ENCODE measurements around the gene CD151.

CD151 gene

DNA sequence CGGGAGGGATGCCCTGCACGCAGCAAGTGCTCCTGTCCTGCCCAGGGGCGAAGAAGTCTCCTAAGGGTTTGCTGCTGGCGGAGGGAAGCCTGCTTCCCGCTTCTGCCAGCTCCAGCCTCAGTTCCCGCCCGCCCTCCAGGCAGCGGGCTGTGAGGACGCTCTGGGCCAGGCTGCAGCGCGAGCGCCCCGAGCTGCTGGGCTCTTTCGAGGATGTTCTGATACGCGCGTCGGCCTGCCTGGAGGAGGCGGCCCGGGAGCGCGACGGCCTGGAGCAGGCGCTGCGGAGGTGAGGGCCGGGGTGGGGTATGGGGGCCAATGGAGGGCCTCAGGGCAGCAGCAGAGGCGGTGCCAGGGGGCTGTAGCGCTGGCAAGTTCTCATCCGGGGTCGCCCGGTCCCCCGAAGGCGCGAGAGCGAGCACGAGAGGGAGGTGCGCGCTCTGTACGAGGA lies 2.9 kb upstream of the CD151 start:
- DNase-seq = no peak

- DNase-seq = no peak
Observed at GRCh38 chr11:830295-831117, 2.2 kb upstream of the CD151 start.

DNA sequence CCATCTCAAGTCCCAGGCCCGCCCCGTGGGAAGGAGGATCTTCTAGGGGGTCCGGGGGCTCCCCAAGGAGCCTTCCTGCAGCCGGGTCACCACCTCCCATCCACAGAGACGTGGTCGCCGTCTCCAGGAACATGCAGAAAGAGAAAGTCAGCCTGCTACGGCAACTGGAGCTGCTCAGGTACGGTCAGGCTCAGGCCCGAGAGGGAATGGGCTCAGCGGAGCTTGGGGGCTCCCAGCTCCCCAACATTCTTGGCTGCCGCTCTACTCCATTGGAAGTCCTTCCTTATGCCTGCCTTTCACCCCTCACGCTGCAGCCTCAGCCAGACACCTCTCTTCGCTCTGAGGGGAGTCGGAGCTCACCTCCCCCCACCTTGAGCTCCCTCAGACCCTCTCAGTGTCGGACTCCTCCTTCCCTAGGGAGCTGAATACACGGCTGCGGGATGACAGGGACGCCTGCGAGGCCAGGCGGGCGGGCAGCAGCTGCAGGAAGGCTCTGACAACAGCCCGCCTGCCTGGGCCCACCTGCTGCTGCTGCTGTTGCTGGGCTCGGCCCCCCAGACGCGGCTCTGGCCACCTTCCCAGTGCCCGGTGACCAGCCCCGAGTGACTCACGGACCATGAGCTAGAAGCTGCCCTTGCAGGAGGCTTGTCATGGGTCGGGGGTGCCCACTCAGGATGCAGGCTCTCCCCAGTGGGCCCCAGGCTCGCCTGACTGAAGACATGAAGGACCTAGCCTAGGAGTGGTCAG lies 1.5 kb upstream of the CD151 start:
- no peak for DNase-seq

- DNase-seq = no peak
Observed at GRCh38 chr11:831961-832528, 707 bp upstream of the CD151 start.

GRCh38 chr11:833114-833791 lies 501 bp downstream of the CD151 start:
- no peak for DNase-seq

DNA sequence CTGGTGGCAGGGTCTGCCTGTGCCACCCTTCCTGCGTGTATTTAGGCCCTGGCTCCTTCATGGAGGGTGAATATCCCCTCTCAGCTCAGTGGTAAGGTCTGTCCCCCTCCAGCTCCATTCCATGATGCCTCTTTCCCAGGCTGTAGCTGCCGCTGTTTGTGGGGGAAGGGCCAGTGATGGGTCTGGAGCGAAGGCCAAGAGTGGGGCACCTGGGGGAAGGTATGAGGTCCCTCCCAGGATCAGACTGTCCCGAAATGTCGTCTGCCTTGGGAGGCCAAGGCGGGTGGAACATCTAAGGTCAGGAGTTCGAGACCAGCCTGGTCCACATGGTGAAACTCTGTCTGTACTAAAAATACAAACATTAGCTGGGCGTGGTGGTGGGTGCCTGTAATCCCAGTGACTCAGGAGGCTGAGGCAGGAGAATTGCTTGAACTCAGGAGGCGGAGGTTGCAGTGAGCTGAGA lies 1.1 kb downstream of the CD151 start:
- DNase-seq = no peak

DNA sequence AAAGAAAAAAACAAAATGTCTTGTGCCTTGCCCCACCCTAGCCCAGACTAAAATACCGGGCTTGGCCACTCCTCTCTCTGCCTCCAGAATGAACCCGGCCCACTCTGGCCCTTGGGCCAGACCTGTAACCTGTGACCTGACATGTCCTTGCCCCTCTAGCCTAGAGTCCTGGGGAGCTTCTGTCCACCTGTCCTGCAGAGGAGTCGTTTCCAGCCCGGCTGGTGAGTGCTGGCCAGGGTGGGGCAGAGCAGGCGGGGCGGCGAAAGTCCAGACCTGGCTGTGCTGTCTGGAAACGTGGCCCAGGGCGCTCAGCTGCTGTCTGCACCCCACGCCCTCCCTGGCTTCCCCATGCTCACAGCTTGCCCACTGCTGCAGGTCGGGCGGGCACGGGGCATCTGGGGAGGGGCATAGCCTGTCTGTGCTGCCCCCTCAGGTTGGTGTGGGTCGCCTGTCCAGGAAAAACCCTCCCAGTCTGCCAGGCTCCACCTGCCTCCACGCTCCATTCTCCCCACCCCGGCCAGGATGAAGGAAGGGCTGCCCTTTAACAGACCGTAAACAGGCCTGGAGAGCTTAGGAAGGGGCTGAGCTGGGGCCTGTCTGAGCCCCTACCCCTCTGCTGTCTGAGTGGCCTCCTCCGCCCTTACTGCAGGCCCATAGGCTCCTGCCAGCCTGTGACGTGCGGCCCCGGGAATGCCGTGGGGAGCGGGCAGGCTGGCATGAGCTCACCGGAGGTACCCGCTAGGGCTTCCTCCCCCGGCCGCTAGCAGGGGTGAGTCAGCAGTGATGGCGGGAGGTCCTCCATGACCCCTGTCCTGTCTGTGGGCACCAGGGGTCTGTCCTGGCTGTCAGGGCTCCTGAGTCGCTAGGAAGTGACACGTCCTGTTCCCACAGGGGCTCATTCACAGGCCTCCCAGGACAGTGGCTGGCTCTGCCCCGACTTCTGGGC lies 1.9 kb downstream of the CD151 start:
- DNase-seq = no peak

- no peak for DNase-seq
Observed at GRCh38 chr11:836274-836673, 3.5 kb downstream of the CD151 start.

DNA sequence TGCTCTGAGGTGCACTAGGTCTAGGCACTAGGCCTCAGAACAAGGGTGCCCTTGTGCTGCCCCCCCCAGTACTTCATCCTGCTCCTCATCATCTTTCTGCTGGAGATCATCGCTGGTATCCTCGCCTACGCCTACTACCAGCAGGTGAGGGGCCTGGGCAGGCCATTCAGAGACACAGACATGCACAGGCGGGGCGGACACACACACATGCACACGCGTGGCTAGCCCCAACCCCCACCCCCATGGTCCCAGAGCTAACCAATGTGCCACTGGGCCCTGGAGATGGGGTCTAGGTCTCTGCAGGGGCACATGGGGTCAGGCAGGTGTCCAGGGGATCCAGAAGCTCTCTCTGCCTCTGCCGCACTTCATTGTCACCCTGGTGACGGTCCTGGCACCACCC lies 3.9 kb downstream of the CD151 start:
- no peak for DNase-seq

DNA sequence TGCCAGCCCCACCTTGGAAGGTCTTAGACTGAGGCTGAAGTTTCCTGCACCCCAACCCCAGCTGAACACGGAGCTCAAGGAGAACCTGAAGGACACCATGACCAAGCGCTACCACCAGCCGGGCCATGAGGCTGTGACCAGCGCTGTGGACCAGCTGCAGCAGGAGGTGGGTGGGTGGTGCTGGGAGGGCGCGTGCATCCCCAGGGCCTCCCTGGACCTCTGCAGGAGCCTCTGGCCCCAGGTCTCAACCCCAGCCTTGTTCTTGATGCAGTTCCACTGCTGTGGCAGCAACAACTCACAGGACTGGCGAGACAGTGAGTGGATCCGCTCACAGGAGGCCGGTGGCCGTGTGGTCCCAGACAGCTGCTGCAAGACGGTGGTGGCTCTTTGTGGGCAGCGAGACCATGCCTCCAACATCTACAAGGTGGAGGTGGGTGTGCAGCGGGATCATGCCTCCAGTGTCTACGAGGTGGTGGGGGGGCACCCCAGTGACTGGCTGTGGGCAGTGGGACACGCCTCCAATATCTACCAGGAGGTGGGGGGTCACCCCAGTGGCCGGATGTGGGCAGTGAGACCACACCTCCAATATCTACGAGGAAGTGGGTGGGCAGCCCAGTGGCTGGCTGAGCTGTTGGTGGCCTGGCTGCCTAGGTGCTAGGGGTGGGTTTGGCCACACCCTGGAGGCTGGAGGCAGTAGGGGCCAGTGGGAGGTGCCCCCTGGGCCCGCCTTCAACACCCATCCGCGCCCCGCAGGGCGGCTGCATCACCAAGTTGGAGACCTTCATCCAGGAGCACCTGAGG lies 4.6 kb downstream of the CD151 start:
- no peak for DNase-seq

GRCh38 chr11:837990-838307 lies 5.2 kb downstream of the CD151 start:
- DNase-seq = no peak

DNA sequence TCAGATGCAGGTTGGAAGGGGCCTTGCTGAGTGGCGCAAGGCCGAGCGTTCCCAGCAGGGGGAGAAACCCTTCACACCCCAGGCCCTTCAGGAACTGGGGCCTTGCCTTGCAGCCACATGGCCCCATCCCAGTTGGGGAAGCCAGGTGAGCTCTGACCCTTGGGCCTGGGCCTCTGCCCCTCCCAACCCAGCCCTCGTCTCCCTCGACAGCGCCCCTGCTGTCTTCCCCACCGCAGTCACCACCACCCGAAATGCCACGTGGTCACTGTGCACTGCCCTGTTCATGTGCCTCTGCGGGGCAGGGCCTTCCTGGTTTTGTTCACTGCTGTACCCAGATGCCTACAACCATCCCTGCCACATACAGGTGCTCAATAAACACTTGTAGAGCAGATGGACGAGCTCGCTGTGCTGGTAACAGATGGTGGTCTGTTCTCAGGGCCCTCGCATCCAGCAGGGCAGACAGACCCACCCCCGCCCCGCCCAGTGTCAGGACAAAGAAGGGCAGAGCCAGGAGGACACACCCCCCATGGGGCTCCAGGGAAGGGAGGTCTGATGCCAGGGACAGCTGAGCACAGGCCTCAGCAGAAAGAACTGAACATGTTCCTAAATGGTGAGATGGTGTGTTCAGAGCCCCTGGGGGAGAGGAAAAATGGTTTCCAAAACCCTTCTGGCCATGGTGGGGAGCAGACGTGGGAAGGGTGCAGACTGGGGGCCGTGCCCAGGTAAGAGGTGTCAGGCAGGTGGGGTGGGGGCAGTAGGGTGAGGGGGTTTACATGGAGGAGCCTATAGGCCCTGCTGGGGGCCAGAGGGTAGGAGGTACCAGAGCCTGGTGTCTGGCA lies 5.9 kb downstream of the CD151 start:
- DNase-seq = no peak

DNA sequence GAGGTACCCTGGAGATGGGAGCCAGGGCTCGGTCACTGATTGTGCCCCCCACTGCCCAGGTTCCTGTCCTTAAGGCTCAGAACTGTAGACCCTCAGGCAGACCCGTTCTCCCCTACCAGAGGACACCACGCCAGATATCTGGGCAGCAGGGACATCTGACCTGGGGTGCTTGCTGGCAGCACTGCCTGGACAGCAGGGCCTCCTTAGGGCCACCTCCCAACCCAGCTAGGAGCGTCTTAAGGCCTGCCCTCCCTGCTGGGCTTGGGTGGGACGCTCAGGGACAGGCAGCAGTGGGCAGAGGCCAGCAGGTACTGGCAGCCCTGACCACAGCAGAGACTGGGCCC lies 6.5 kb downstream of the CD151 start:
- DNase-seq = no peak

DNA sequence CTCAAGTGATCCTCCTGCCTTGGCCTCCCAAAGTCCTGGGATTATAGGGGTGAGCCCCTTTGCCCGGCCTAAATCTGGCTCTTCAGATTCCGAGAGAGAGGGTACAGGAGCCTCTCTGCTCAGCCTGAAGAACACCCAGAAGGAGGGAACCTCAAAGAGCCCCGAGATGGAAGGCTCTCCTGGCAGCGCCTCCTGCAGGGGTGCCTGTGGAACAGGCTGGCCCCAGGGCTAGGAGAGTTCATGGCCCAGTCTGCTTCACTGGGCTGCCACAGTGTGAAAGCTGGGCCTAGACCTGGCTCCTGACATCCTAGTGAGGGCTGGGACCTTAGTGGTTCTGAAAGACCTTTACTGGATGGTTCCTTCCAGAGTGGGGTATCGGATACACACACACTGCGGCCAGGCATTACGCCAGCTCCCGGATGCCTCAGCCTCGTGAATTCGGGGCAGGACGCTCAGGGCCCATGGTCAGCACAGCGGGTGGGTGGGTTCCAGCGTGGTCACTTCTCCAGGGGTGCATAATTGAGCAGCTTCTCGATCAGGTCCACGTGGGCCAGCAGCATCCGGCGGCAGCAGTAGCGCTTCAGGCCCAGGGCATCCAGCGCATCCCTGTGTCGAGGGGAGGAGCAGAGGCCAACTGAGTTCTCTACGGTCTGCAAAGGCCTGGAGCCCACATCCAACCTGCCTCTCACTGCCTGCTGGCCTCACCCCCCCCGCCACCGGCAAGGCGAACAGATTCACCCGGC lies 7.3 kb downstream of the CD151 start:
- DNase-seq = no peak

DNA sequence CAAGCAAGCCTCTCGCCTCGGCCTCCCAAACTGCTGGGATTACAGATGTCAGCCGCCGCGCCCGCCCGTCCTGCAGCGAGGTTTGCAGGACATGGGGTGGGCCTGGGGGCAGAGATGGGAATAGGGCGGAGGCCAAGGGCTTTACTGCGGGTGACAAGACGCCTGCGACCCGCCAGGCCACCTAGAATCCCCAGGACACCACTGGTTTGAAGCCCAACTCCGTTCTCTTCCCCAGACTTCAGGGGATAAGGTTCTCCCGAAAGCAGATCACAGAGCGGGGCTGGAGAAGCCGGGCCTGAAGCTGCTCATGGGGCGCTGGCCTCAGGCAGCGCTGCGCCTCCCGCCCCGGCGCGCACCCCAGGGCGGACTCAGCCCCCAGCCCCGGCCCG lies 9.2 kb downstream of the CD151 start:
- DNase-seq = no peak

DNA sequence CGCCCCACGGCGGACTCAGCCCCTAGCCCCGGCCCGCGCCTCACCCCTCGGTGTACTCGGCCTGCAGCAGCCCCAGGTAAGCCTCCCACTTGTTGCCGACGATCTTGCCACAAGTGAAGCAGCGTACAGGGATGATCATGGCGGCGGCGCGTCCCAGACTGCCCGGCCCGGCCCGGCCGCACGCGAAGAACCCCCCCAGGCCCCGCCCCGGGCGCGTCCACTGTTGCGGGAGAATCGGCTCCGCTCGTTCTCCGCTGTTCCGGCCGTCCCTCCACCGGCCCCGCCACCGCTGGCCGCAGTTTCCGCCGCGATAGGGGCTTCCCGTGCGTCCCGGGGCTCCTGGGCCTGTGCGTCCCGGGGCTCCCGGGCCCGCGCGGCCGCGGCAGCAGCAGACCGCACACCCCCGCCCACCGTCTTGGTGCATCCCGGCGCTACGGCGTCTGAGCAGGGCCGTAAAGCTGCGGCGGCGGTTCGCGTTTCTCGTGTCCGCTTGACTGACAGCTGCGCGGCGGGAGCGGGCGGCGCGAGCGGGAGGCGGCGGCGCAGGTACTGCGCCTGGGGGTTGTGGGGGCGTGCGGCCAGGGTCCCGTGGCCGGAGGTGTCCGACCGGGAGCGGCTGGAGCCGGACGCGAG lies 9.7 kb downstream of the CD151 start, which contains the start of the genes POLR2L and TSPAN4:
TSS of gene POLR2L (minus strand) at position 160 of the 633 bp plus-strand sequence. CDS start at position 139, 21 bp downstream.
TSS of gene TSPAN4 (plus strand) at position 483 of the 633 bp plus-strand sequence. CDS start 7,453 bp downstream, outside the sequence.
- peak; percentile 86 for DNase-seq

DNA sequence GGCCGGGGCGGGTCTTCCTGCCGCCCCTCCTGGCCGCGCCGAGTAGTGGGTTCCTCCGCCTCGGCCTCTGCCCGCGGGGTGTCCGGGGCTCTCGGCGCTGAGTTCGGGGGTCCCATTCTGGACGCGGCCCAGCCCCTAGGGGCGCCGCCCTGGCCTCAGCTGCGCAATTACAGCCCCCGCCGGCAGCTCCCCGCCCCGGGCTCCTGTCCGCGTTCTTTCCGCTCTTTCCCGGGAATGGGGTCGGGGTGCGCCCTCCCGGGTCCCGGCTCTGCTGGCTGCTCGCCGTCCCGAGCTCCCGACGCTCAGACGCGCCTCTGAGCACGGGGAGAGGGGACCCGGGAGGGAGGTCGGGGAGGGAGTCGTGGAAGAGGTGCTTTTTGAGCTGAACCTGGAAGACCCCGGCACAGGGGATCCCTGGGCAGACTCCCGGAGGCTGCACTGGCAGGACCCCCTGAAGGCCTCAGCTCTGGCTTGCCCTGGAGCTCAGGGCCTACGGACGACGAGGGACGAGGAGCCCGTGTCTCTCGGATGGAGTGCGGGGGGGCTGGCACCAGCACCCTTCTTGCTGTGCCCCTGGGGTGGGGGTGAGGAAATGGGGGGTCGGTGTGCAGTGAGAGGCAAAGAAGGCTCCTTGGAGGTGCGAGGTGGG lies 10.5 kb downstream of the CD151 start:
- DNase-seq = no peak

Measured in activated T-cell treated with anti-CD3 and anti-CD28 coated beads for 4 hours (primary cell).